Parathyroid adenoma (tissue), 2 donors: ENCODE measurements around the gene ZBP1.

Experiments used
- H2AFZ ChIP-seq: fragments of 300-600 bp; sonication (generic); one replicate; pipeline ENCODE4 v1.7.0; 2017; ENCODE audit warnings: antibody characterized with exemption, mild to moderate bottlenecking
- H3K27ac ChIP-seq: fragments of 300-600 bp; sonication (generic); one replicate; pipeline ENCODE4 v1.7.0; 2017
- H3K27me3 ChIP-seq: fragments of 300-600 bp; sonication (generic); one replicate; pipeline ENCODE4 v1.7.0; 2017; ENCODE audit warnings: low read length; ENCODE audit not compliant: control insufficient read depth, insufficient read depth
- H3K36me3 ChIP-seq: fragments of 300-600 bp; sonication (generic); one replicate; pipeline ENCODE4 v1.7.0; 2017; ENCODE audit warnings: low read length; ENCODE audit not compliant: control insufficient read depth, insufficient read depth
- H3K4me1 ChIP-seq: fragments of 300-600 bp; sonication (generic); one replicate; pipeline ENCODE4 v1.7.0; 2017; ENCODE audit warnings: control low read depth
- H3K4me2 ChIP-seq: fragments of 300-600 bp; sonication (generic); one replicate; pipeline ENCODE4 v1.7.0; 2017; ENCODE audit warnings: low read length
- H3K4me3 ChIP-seq: fragments of 300-600 bp; sonication (generic); one replicate; pipeline ENCODE4 v1.7.0; 2017; ENCODE audit warnings: low read depth, low read length
- H3K79me2 ChIP-seq: fragments of 300-600 bp; sonication (generic); one replicate; pipeline ENCODE4 v1.7.0; 2017; ENCODE audit warnings: control low read depth
- H3K9ac ChIP-seq: fragments of 300-600 bp; sonication (generic); one replicate; pipeline ENCODE4 v1.7.0; 2017; ENCODE audit warnings: mild to moderate bottlenecking
- H3K9me3 ChIP-seq: fragments of 300-600 bp; sonication (generic); one replicate; pipeline ENCODE4 v1.7.0; 2017; ENCODE audit warnings: low read length; ENCODE audit not compliant: control insufficient read depth
- CTCF ChIP-seq: fragments of 300-600 bp; sonication (generic); IDR thresholded peaks from one replicate; pipeline ENCODE4 v1.7.0; 2017; ENCODE audit warnings: antibody characterized with exemption, mild to moderate bottlenecking
- donor health status: primary hyperparathyroidism.

Gene ZBP1

GRCh38 chr20:57588596-57588995, 31.6 kb downstream of the ZBP1 start:
- Histone ChIP-seq H3K79me2 (no peaks in the 10 kb centered on the region), H3K27me3 (no peaks in the 10 kb centered on the region), H3K4me3 (no peak overlapping the region), H3K9me3 (no peaks in the 10 kb centered on the region), H3K36me3 (no peaks in the 10 kb centered on the region), H3K27ac (no peak overlapping the region), H3K9ac (no peak overlapping the region), H3K4me2 (no peak overlapping the region), H2AFZ (no peak overlapping the region), H3K4me1 (no peaks in the 10 kb centered on the region)
- no peak for TF ChIP-seq CTCF

DNA sequence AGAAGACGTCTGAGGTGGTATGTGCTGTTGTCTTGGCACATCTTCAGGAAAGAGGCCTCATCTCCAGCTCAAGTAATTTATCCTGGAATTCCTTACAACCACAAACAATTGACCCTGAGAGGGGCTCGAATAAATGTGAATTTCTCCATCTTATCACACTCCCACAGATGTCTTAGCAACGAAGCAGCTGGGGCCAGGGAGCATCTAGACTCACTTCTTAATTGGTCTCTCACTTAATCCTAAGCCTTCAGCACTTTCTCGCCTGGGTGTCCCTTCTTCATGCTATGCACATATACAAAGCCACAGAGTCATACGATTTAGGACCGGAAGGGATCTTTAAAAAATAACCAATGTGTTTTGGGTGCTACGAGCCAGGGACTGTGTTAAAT, 32.2 kb downstream of the ZBP1 start:
- TF ChIP-seq CTCF = no peak
- H3K27me3 ChIP-seq = no peaks in the 10 kb centered on the region
- H3K4me2 ChIP-seq = no peak overlapping the region
- no peak overlapping the region for H3K9ac ChIP-seq
- no peak overlapping the region for H3K27ac ChIP-seq
- no peak overlapping the region for H3K4me3 ChIP-seq
- H3K4me1 ChIP-seq = no peaks in the 10 kb centered on the region
- no peaks in the 10 kb centered on the region for H3K9me3 ChIP-seq
- no peaks in the 10 kb centered on the region for H3K36me3 ChIP-seq
- no peaks in the 10 kb centered on the region for H3K79me2 ChIP-seq
- H2AFZ ChIP-seq = no peak overlapping the region

DNA sequence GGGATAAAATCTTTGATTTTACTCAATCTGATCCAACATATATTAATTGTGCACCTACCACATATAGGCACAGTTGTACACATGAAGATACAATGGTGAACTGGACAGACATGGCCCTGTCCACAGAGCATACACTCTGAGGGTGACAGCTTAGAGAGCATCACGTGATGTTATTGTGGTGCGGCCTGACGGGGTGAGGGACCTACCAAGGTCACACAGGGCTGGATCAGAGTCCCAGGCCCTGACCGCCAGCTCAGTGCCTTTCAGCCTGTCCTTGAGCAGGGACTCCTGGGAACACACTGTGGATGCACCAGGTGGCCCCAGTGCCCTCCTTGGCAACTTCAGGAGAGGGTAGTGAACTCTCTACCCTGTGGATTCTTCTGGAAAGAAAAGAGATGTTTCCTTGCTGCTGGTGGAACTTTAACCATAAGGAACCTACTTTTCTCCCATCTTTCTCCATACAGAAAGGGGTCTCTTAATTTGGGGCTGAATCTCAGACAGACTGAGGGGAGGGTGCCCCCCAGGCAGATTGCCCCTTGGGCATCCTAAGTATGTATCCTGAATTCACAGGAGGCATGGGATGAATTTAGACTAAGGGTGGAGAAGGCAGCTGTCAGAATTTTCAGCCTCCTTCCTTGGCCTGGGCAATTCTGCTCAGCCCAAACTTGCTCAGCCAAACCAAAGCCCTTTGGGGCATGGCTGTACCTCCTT, 32.8 kb downstream of the ZBP1 start:
- TF ChIP-seq CTCF = no peak
- no peak overlapping the region for H2AFZ ChIP-seq
- no peak overlapping the region for H3K4me2 ChIP-seq
- H3K4me3 ChIP-seq = no peak overlapping the region
- no peak overlapping the region for H3K27ac ChIP-seq
- no peaks in the 10 kb centered on the region for H3K79me2 ChIP-seq
- H3K4me1 ChIP-seq = no peaks in the 10 kb centered on the region
- H3K36me3 ChIP-seq = no peaks in the 10 kb centered on the region
- H3K9ac ChIP-seq = no peak overlapping the region
- H3K27me3 ChIP-seq = no peaks in the 10 kb centered on the region
- H3K9me3 ChIP-seq = no peaks in the 10 kb centered on the region

- H3K9me3 ChIP-seq = no peaks in the 10 kb centered on the region
- no peak overlapping the region for H2AFZ ChIP-seq
- no peak overlapping the region for H3K27ac ChIP-seq
- H3K27me3 ChIP-seq = no peaks in the 10 kb centered on the region
- H3K4me1 ChIP-seq = no peaks in the 10 kb centered on the region
- H3K9ac ChIP-seq = no peak overlapping the region
- H3K4me2 ChIP-seq = no peak overlapping the region
- TF ChIP-seq CTCF = no peak
- H3K4me3 ChIP-seq = no peak overlapping the region
- no peaks in the 10 kb centered on the region for H3K79me2 ChIP-seq
- no peaks in the 10 kb centered on the region for H3K36me3 ChIP-seq
Observed at GRCh38 chr20:57586943-57587277, 33.3 kb downstream of the ZBP1 start.

DNA sequence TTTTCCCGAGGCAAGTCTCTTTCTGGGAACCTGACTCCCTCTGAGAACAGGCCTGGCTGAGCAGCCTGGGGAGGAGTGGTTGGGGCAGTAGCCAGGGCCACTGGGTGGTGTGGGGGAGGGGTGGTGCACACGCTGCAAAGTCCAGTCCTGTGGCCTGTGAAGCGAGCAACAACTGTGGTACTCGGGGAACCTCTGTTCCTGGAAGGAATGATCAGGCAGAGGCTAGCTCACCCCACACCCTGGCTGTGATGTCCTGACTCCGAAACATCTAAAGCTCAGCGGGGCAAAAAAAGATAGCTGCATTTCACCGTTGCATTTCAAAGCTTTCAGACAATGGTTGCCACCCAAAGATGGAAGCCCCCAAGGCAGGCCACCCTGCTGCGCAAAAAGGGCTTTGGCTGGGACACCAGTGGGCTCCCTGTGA, 33.8 kb downstream of the ZBP1 start:
- no peaks in the 10 kb centered on the region for H3K4me1 ChIP-seq
- no peaks in the 10 kb centered on the region for H3K79me2 ChIP-seq
- H2AFZ ChIP-seq = no peak overlapping the region
- H3K36me3 ChIP-seq = no peaks in the 10 kb centered on the region
- H3K9me3 ChIP-seq = no peaks in the 10 kb centered on the region
- H3K4me2 ChIP-seq = no peak overlapping the region
- no peak overlapping the region for H3K9ac ChIP-seq
- no peak overlapping the region for H3K27ac ChIP-seq
- H3K27me3 ChIP-seq = no peaks in the 10 kb centered on the region
- no peak overlapping the region for H3K4me3 ChIP-seq
- TF ChIP-seq CTCF = no peak
